NOMO-1 (cell line): ENCODE data around the gene PCDHGA5.
"Not testable (repeated sequence)": the region's sequence is repeated elsewhere in the genome, so short reads cannot be mapped to it uniquely, and the experiment has no call there.

Experiments used
- DNase-seq, 2 experiments: peaks; one replicate each; lab custom pipeline; 2025; ENCODE audit not compliant: unreplicated experiment in 2 of 2; lab: John Stamatoyannopoulos, UW

The PCDHGA5 gene

GRCh38 chr5:141383345-141383744 lies 19.4 kb downstream of the PCDHGA5 start:
- no peak for DNase-seq

GRCh38 chr5:141384471-141385267 lies 20.7 kb downstream of the PCDHGA5 start:
- DNase-seq = no peak

GRCh38 chr5:141387557-141388311 lies 23.8 kb downstream of the PCDHGA5 start, which contains the start of gene PCDHGB4:
Gene PCDHGB4, plus strand, starts transcription at chr5:141387698. Its CDS starts 187 bp downstream, at chr5:141387885.
- not testable (repeated sequence) for DNase-seq

- no peak for DNase-seq
These were observed 24.7 kb downstream of the PCDHGA5 start for GRCh38 chr5:141388661-141389060.

- no peak for DNase-seq
These were observed 25.4 kb downstream of the PCDHGA5 start for GRCh38 chr5:141389153-141390042.

- no peak for DNase-seq
These were observed 28.7 kb downstream of the PCDHGA5 start, which contains the start of gene PCDHGA8 for GRCh38 chr5:141392429-141393198. Gene PCDHGA8, plus strand, starts transcription at chr5:141392633. Its CDS starts 181 bp downstream, at chr5:141392814.

GRCh38 chr5:141393267-141393666 lies 29.3 kb downstream of the PCDHGA5 start:
- DNase-seq = no peak

GRCh38 chr5:141394401-141395187 lies 30.6 kb downstream of the PCDHGA5 start:
- DNase-seq = not testable (repeated sequence)

- not testable (repeated sequence) for DNase-seq
These were observed 34.0 kb downstream of the PCDHGA5 start, which contains the start of gene PCDHGB5 for GRCh38 chr5:141397756-141398551. Gene PCDHGB5, plus strand, starts transcription at chr5:141397947. Its CDS starts 181 bp downstream, at chr5:141398128.

- DNase-seq = no peak
These were observed 34.6 kb downstream of the PCDHGA5 start for GRCh38 chr5:141398608-141399007.

GRCh38 chr5:141399555-141400258 lies 35.7 kb downstream of the PCDHGA5 start:
- DNase-seq = no peak

- DNase-seq = no peak
These were observed 38.7 kb downstream of the PCDHGA5 start, which contains the start of gene PCDHGA9 for GRCh38 chr5:141402553-141403243. Gene PCDHGA9, plus strand, starts transcription at chr5:141402778. Its CDS starts 175 bp downstream, at chr5:141402953.

GRCh38 chr5:141403387-141403786 lies 39.4 kb downstream of the PCDHGA5 start:
- DNase-seq = no peak

GRCh38 chr5:141407790-141408505 lies 44.0 kb downstream of the PCDHGA5 start, which contains the start of gene PCDHGB6:
Gene PCDHGB6, plus strand, starts transcription at chr5:141408021. Its CDS starts 182 bp downstream, at chr5:141408203.
- peak in 1 of 2 experiments; percentile 44 for DNase-seq

- no peak for DNase-seq
These were observed 45.8 kb downstream of the PCDHGA5 start for GRCh38 chr5:141409598-141410306.
